Naive B cell (primary cell): ENCODE data around the gene PLRG1. TPM values are rescaled to one million over a fixed set of nuclear protein-coding genes. Genes with fewer than 3 reads are reported as not detected.

Source experiments
- ATAC-seq, 2 donors: fragments of 150-1000 bp; cut with Tn5 transposase; 2 replicates each; pipeline ENCODE4 v1.10.0; 2021; ENCODE audit warnings: low read depth in 2 of 2, mild to moderate bottlenecking in 2 of 2, moderate library complexity in 2 of 2
- DNase-seq: peaks from one replicate; pipeline ENCODE4 v3.0.0; 2022
- H3K27ac Mint-ChIP-seq, 6 donors: one replicate each; pipeline ENCODE4 v1.8.0; 2020 to 2022; ENCODE audit warnings: mild to moderate bottlenecking in 6 of 6, mixed read lengths in 6 of 6, moderate library complexity in 5 of 6, inconsistent platforms in 2 of 6
- H3K27me3 Mint-ChIP-seq, 3 donors: one replicate each; pipeline ENCODE4 v1.8.0; 2021 to 2022; ENCODE audit warnings: mixed read lengths in 3 of 3, mild to moderate bottlenecking in 1 of 3
- H3K36me3 Mint-ChIP-seq, 2 donors: one replicate each; pipeline ENCODE4 v1.8.0; 2020 to 2022; ENCODE audit warnings: mixed read lengths in 2 of 2, inconsistent platforms in 1 of 2, mild to moderate bottlenecking in 1 of 2
- H3K4me1 Mint-ChIP-seq, 3 donors: one replicate each; pipeline ENCODE4 v1.8.0; 2020 to 2022; ENCODE audit warnings: mixed read lengths in 3 of 3, inconsistent platforms in 1 of 3, mild to moderate bottlenecking in 1 of 3, moderate library complexity in 1 of 3
- H3K4me3 Mint-ChIP-seq, 8 donors: one replicate each; pipeline ENCODE4 v1.8.0; 2020 to 2022; ENCODE audit warnings: mild to moderate bottlenecking in 8 of 8, mixed read lengths in 8 of 8, moderate library complexity in 8 of 8, inconsistent platforms in 2 of 8
- H3K9me3 Mint-ChIP-seq, 7 donors: one replicate each; pipeline ENCODE4 v1.8.0; 2020 to 2022; ENCODE audit warnings: mixed read lengths in 7 of 7, mild to moderate bottlenecking in 5 of 7, inconsistent platforms in 2 of 7, moderate library complexity in 1 of 7
- polyA plus RNA-seq, 6 donors: library from polyadenylated mRNA; unstranded; fragments of 300-500 nt; fragmentation: Illumina TruSeq; gene quantifications; one replicate each; pipeline ENCODE4 v1.2.3, GENCODE V29; 2021; ENCODE audit warnings: low read depth in 6 of 6

The PLRG1 gene
- polyA plus RNA-seq, 6 donors from 2014 or later, result 80.1 to 122 (median 96.0) TPM

- peaks cover 12 to 24% (median 19%) of the 10 kb centered on the region in 3 donors for H3K4me1 Mint-ChIP-seq
- peaks cover 0 to 3% (median 0%) of the 10 kb centered on the region in 7 donors for H3K9me3 Mint-ChIP-seq
- peak overlapping the region; percentile 85 to 98 (median 96) for H3K4me3 Mint-ChIP-seq
- H3K27me3 Mint-ChIP-seq, result peaks cover 38 to 87% (median 62%) of the 10 kb centered on the region in 3 donors
- peaks cover 0 to 7% of the 10 kb centered on the region in 2 donors for H3K36me3 Mint-ChIP-seq
- DNase-seq (no peak), ATAC-seq (no peak)
- no peak overlapping the region for H3K27ac Mint-ChIP-seq
Measured at GRCh38 chr4:154492288-154492687, 57.9 kb downstream of the PLRG1 start.

GRCh38 chr4:154491341-154492271 is 58.6 kb downstream of the PLRG1 start, which contains the start of gene DCHS2:
DCHS2 (minus strand) TSS chr4:154491799; CDS start chr4:154491355, 444 bp downstream.
- peak within 1 kb of the TSS; percentile 85 to 98 (median 96) for H3K4me3 Mint-ChIP-seq
- ATAC-seq (peak; percentile 55 to 60), DNase-seq (peak; percentile 20)
- peak within 1 kb of the TSS in 5 of 6 donors; percentile 14 to 87 (median 61) for H3K27ac Mint-ChIP-seq
- H3K27me3 Mint-ChIP-seq, result peaks cover 31 to 80% (median 55%) of the 10 kb centered on the region in 3 donors
- peaks cover 0 to 3% (median 0%) of the 10 kb centered on the region in 7 donors for H3K9me3 Mint-ChIP-seq
- H3K36me3 Mint-ChIP-seq, result peaks cover 0 to 7% of the 10 kb centered on the region in 2 donors
- peaks cover 12 to 24% (median 19%) of the 10 kb centered on the region in 3 donors for H3K4me1 Mint-ChIP-seq

- Mint-ChIP-seq H3K27me3 (peaks cover 25 to 72% (median 47%) of the 10 kb centered on the region in 3 donors), H3K4me1 (peaks cover 12 to 24% (median 19%) of the 10 kb centered on the region in 3 donors), H3K36me3 (peaks cover 0 to 7% of the 10 kb centered on the region in 2 donors), H3K4me3 (peak overlapping the region; percentile 85 to 98 (median 96)), H3K27ac (peak overlapping the region in 3 of 6 donors; percentile 39 to 61 (median 61)), H3K9me3 (peaks cover 0 to 3% (median 0%) of the 10 kb centered on the region in 7 donors)
- DNase-seq (peak; percentile 47), ATAC-seq (peak; percentile 78)
Measured at GRCh38 chr4:154490583-154491340, 59.4 kb downstream of the PLRG1 start.

GRCh38 chr4:154490234-154490582 is 60.0 kb downstream of the PLRG1 start:
- peaks cover 24 to 69% (median 43%) of the 10 kb centered on the region in 3 donors for H3K27me3 Mint-ChIP-seq
- peaks cover 0 to 7% of the 10 kb centered on the region in 2 donors for H3K36me3 Mint-ChIP-seq
- H3K4me1 Mint-ChIP-seq, result peaks cover 12 to 24% (median 19%) of the 10 kb centered on the region in 3 donors
- H3K27ac Mint-ChIP-seq, result peak overlapping the region in 1 of 6 donors; percentile 37
- DNase-seq (peak; percentile 7), ATAC-seq (peak; percentile 1 to 8)
- H3K4me3 Mint-ChIP-seq, result peak overlapping the region; percentile 85 to 98 (median 96)
- H3K9me3 Mint-ChIP-seq, result peaks cover 0 to 3% (median 0%) of the 10 kb centered on the region in 7 donors

- Mint-ChIP-seq H3K4me3 (peak overlapping the region; percentile 18 to 96 (median 54)), H3K27ac (no peak overlapping the region), H3K9me3 (peaks cover 0 to 3% (median 0%) of the 10 kb centered on the region in 7 donors), H3K36me3 (peaks cover 0 to 7% of the 10 kb centered on the region in 2 donors), H3K27me3 (peaks cover 24 to 69% (median 43%) of the 10 kb centered on the region in 3 donors), H3K4me1 (peaks cover 12 to 24% (median 19%) of the 10 kb centered on the region in 3 donors)
- ATAC-seq (no peak), DNase-seq (peak; percentile 5)
Measured at GRCh38 chr4:154489558-154490233, 60.5 kb downstream of the PLRG1 start.

- Mint-ChIP-seq H3K9me3 (peaks cover 0 to 3% (median 0%) of the 10 kb centered on the region in 7 donors), H3K27me3 (peaks cover 6 to 45% (median 21%) of the 10 kb centered on the region in 3 donors), H3K4me3 (peak overlapping the region in 1 of 8 donors; percentile 40), H3K4me1 (peaks cover 12 to 19% (median 12%) of the 10 kb centered on the region in 3 donors), H3K36me3 (no peaks in the 10 kb centered on the region), H3K27ac (no peak overlapping the region)
- DNase-seq (no peak), ATAC-seq (no peak)
Measured at GRCh38 chr4:154487145-154487544, 63.1 kb downstream of the PLRG1 start.

- peak; percentile 57 to 61 for ATAC-seq
- H3K4me1 Mint-ChIP-seq, result peaks cover 0 to 2% (median 0%) of the 10 kb centered on the region in 3 donors
Measured at GRCh38 chr4:154485127-154485773, 65.0 kb downstream of the PLRG1 start.

More at GRCh38 chr4:154485127-154485773, 65.0 kb downstream of the PLRG1 start:
- Mint-ChIP-seq H3K27me3 (peaks cover 4 to 26% (median 5%) of the 10 kb centered on the region in 3 donors), H3K4me3 (no peak overlapping the region), H3K9me3 (no peaks in the 10 kb centered on the region), H3K27ac (no peak overlapping the region), H3K36me3 (no peaks in the 10 kb centered on the region)
- DNase-seq, result peak; percentile 17

Other genes starting within 250 kb of the PLRG1 start
- gene DCHS2, start 58.6 kb downstream of the PLRG1 start, polyA plus RNA-seq, result under 1 TPM in 5 of 6 donors, not detected in 1; 0.08 to 0.44 (median 0.26) TPM
- not detected for gene FGB, start 12.6 kb upstream of the PLRG1 start, polyA plus RNA-seq
- not detected for gene FGA, start 40.3 kb upstream of the PLRG1 start, polyA plus RNA-seq
- not detected for gene FGG, start 62.3 kb upstream of the PLRG1 start, polyA plus RNA-seq
- not detected for gene LRAT, start 193.6 kb upstream of the PLRG1 start, polyA plus RNA-seq
- not detected for gene RBM46, start 230.9 kb upstream of the PLRG1 start, polyA plus RNA-seq